ENCODE data around the gene PDZD7.

PDZD7 gene

GRCh38 chr10:101031128-101031795 is at the start of gene PDZD7, which contains the start of gene SFXN3:
Gene PDZD7 (minus strand): TSS chr10:101031129. CDS start chr10:101030219, 910 bp downstream.
Gene SFXN3 (plus strand): TSS chr10:101031234. CDS start chr10:101034695, 3,461 bp downstream.
- peak; percentile 35 to 95 (median 88) for DNase-seq

- no peak for DNase-seq
Measured at GRCh38 chr10:101079874-101080273, 48.9 kb upstream of the PDZD7 start.

GRCh38 chr10:101076630-101077029 is 45.7 kb upstream of the PDZD7 start:
- DNase-seq: no peak

GRCh38 chr10:101075775-101076174 is 44.8 kb upstream of the PDZD7 start:
- no peak for DNase-seq

GRCh38 chr10:101073631-101074030 is 42.7 kb upstream of the PDZD7 start:
- no peak for DNase-seq

- no peak for DNase-seq
Measured at GRCh38 chr10:101072923-101073322, 42.0 kb upstream of the PDZD7 start.

GRCh38 chr10:101071885-101072433 is 41.0 kb upstream of the PDZD7 start:
- DNase-seq: no peak

GRCh38 chr10:101071267-101071884 is 40.4 kb upstream of the PDZD7 start:
- DNase-seq: no peak

GRCh38 chr10:101070098-101070497 is 39.2 kb upstream of the PDZD7 start:
- DNase-seq: no peak

GRCh38 chr10:101069441-101069840 is 38.5 kb upstream of the PDZD7 start:
- no peak for DNase-seq

- DNase-seq: peak in 11 of 14 donors; percentile 10 to 66 (median 31)
Measured at GRCh38 chr10:101067356-101068083, 36.6 kb upstream of the PDZD7 start.

- no peak for DNase-seq
Measured at GRCh38 chr10:101066896-101067355, 36.0 kb upstream of the PDZD7 start.

GRCh38 chr10:101066146-101066895 is 35.4 kb upstream of the PDZD7 start:
- DNase-seq: no peak

GRCh38 chr10:101065481-101066145 is 34.7 kb upstream of the PDZD7 start:
- DNase-seq: no peak

- no peak for DNase-seq
Measured at GRCh38 chr10:101064415-101065030, 33.6 kb upstream of the PDZD7 start.

- no peak for DNase-seq
Measured at GRCh38 chr10:101063548-101064414, 32.9 kb upstream of the PDZD7 start.

- DNase-seq: no peak
Measured at GRCh38 chr10:101063050-101063525, 32.2 kb upstream of the PDZD7 start.

GRCh38 chr10:101062232-101063049 is 31.5 kb upstream of the PDZD7 start:
- DNase-seq: peak in 1 of 14 donors; percentile 13

GRCh38 chr10:101061624-101062231 is 30.8 kb upstream of the PDZD7 start, which contains the start of gene KAZALD1:
Gene KAZALD1 (plus strand): TSS chr10:101061989. CDS start chr10:101062593, 604 bp downstream.
- DNase-seq: no peak

Data from C1 segment of cervical spinal cord (tissue), 14 donors.